ENCODE results near the gene HOXA6. TPM values are rescaled to one million over a fixed set of nuclear protein-coding genes. Genes with fewer than 3 reads are reported as not detected.

Gene HOXA6
- total RNA-seq, 1 experiment from 2014 or later: not detected

DNA sequence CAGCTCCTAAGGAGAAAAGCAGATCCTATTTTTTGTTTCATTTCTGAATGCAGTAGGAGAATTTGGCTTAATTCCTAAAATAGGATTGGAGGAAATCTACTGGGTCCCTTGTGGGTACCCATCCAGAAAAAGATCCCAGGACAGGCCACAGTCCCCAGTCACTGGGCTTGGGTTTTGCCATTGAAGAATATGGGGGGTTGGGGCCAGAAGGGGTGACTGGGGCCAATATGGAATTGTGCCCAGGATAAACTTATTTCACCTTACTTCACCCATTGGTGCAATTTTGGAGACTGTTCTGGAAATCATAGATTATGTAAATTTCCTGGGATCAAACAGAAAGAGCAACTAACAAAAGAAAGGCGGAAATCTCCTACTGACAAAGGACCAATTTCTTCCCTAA, 9.1 kb downstream of the HOXA6 start:
- Mint-ChIP-seq H3K9me3 (peaks cover 0 to 19% of the 10 kb centered on the region in 2 experiments), H3K4me1 (peaks cover 7 to 11% of the 10 kb centered on the region in 2 experiments), H3K4me3 (no peak overlapping the region), H3K27me3 (ENCODE audit: low read depth) (peaks cover 100% of the 10 kb centered on the region), H3K36me3 (ENCODE audit: insufficient read depth in 1 of 3, low read depth in 3 of 3) (no peaks in the 10 kb centered on the region; a peak in 1 of 7 replicates), H3K27ac (no peak overlapping the region)
- TF ChIP-seq, protein P1, sequence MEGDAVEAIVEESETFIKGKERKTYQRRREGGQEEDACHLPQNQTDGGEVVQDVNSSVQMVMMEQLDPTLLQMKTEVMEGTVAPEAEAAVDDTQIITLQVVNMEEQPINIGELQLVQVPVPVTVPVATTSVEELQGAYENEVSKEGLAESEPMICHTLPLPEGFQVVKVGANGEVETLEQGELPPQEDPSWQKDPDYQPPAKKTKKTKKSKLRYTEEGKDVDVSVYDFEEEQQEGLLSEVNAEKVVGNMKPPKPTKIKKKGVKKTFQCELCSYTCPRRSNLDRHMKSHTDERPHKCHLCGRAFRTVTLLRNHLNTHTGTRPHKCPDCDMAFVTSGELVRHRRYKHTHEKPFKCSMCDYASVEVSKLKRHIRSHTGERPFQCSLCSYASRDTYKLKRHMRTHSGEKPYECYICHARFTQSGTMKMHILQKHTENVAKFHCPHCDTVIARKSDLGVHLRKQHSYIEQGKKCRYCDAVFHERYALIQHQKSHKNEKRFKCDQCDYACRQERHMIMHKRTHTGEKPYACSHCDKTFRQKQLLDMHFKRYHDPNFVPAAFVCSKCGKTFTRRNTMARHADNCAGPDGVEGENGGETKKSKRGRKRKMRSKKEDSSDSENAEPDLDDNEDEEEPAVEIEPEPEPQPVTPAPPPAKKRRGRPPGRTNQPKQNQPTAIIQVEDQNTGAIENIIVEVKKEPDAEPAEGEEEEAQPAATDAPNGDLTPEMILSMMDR (conservative IDR thresholded peaks at IDR 0.05): no peak
- Histone ChIP-seq H4K5ac (ENCODE audit: insufficient read length, low read depth, low read length) (no peak overlapping the region), H3K9ac (ENCODE audit: extremely low read depth, insufficient read length, low read length) (no peak overlapping the region), H3T11ph (ENCODE audit: low read length) (no peak overlapping the region), H2AK5ac (ENCODE audit: insufficient read length, low read length) (no peak overlapping the region), H2AFZ (ENCODE audit: low read length) (no peak overlapping the region), H3K79me1 (ENCODE audit: insufficient read depth, low read depth, low read length, poor library complexity, severe bottlenecking) (no peaks in the 10 kb centered on the region), H3K23ac (ENCODE audit: insufficient read length, low read depth, low read length) (no peak overlapping the region), H2BK20ac (ENCODE audit: low read depth, low read length, poor library complexity, severe bottlenecking) (no peak overlapping the region), H2BK5ac (ENCODE audit: insufficient read length, low read length) (no peak overlapping the region), H3K4ac (ENCODE audit: low read depth, low read length) (no peak overlapping the region), H3K4me1 (ENCODE audit: insufficient read depth, low read length) (no peaks in the 10 kb centered on the region), H3K79me2 (ENCODE audit: insufficient read depth, low read length) (no peaks in the 10 kb centered on the region), H3K9me3 (ENCODE audit: control insufficient read depth, low read depth, low read length) (no peaks in the 10 kb centered on the region), H3K14ac (ENCODE audit: insufficient read depth, low read length) (no peak overlapping the region), H2BK120ac (ENCODE audit: low read depth, low read length, poor library complexity, severe bottlenecking) (no peak overlapping the region), H4K20me1 (ENCODE audit: control insufficient read depth, insufficient read depth, insufficient read length) (peaks cover under 1% of the 10 kb centered on the region), H3K27ac (ENCODE audit: insufficient read length, low read depth, low read length) (no peak overlapping the region), H3K56ac (ENCODE audit: insufficient read length, low read depth, low read length) (no peak overlapping the region), H3K18ac (ENCODE audit: insufficient read length, low read depth, low read length) (no peak overlapping the region), H4K91ac (ENCODE audit: insufficient read length, low read depth, low read length) (no peak overlapping the region), H3K4me2 (ENCODE audit: insufficient read depth, insufficient read length, low read length) (no peak overlapping the region), H2BK12ac (ENCODE audit: insufficient read length, low read depth, low read length) (no peak overlapping the region), H3K27me3 (ENCODE audit: insufficient read depth, low read length) (peaks cover 100% of the 10 kb centered on the region), H2BK15ac (ENCODE audit: low read depth, low read length) (no peak overlapping the region), H3K23me2 (ENCODE audit: insufficient read length, low read depth, low read length, poor library complexity, severe bottlenecking) (peaks cover 8% of the 10 kb centered on the region), H4K8ac (replicated peaks; ENCODE audit: insufficient read length, low read depth, low read length) (no peak overlapping the region)
- no CpG with 5 or more reads among the region's 1 CpG for WGBS (ENCODE audit: extremely low coverage, insufficient read length, low lambda C conversion rate)
- no peak for DNase-seq

All from H9 (cell line).